ENCODE measurements around the gene TTC32.

TTC32 gene

DNA sequence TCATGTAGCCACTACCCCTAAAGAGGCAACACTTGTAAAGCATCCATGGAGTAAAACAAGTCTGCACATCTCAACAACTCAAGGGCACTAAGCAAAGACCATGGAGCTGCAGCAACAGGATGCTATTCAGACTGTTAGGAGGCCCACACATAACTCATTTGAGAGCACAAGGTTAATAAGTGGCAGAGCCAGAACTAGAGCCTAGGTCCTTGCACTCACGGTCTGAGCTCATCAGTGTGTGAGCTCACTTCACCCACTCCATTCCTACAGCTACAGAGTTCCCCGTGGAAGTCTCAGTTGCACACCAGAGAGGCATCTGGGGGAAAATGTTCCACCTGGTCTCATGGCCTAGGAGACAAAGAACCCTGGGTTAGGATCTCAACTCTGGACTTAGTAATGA, 35.0 kb downstream of the TTC32 start:
- TF ChIP-seq, protein P1, sequence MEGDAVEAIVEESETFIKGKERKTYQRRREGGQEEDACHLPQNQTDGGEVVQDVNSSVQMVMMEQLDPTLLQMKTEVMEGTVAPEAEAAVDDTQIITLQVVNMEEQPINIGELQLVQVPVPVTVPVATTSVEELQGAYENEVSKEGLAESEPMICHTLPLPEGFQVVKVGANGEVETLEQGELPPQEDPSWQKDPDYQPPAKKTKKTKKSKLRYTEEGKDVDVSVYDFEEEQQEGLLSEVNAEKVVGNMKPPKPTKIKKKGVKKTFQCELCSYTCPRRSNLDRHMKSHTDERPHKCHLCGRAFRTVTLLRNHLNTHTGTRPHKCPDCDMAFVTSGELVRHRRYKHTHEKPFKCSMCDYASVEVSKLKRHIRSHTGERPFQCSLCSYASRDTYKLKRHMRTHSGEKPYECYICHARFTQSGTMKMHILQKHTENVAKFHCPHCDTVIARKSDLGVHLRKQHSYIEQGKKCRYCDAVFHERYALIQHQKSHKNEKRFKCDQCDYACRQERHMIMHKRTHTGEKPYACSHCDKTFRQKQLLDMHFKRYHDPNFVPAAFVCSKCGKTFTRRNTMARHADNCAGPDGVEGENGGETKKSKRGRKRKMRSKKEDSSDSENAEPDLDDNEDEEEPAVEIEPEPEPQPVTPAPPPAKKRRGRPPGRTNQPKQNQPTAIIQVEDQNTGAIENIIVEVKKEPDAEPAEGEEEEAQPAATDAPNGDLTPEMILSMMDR (IDR thresholded peaks at IDR 0.05; ENCODE audit: borderline replicate concordance, insufficient read depth, low read depth, low read length): no peak
- no peak overlapping the region for H3K4me3 ChIP-seq (ENCODE audit: low read depth, low read length)

DNA sequence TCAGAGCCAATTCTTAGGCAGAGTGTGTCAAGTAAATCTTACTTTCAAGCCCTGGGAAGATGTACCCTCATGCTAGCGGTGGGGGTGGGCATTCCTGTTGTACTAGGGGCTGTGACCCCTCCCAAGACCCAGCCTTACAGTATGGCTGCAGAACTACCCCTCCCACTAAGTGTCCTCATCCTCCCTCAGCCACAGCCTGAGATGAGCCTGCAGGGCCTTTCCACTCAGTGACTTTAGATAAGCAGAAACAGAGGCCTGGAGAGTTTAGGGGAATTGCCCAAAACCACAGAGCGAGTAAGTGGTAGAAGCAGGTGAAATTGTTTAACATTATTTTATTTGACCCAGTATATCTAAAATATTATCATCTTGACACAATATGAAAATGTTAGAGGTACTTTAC, 36.6 kb downstream of the TTC32 start:
- H3K4me3 ChIP-seq (ENCODE audit: low read depth, low read length): no peak overlapping the region

DNA sequence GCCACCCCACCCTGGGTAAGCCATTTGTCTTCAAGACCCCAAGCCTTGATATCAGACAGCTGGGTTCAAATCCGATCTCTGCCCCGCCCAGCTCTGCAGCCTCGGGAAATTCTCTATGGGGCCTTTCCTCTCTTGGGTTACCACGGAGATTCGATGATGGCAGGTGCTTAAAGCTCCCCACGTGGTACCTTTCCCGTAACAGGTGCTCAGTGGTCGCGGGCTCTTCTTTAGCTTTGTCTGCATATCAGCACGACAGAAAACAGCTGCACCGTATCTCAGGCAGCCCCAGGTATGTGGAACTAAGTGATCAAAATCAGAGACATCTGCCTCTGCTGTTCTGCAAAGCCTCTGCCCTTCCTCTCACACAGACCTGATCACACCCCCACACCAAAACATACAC, 37.4 kb downstream of the TTC32 start:
- TF ChIP-seq, protein P1 (IDR thresholded peaks at IDR 0.05; ENCODE audit: borderline replicate concordance, insufficient read depth, low read depth, low read length): no peak
- no peak overlapping the region for H3K4me3 ChIP-seq (ENCODE audit: low read depth, low read length)

More for the DNA sequence above, 36.6 kb downstream of the TTC32 start:
- TF ChIP-seq, protein P1 (IDR thresholded peaks at IDR 0.05; ENCODE audit: borderline replicate concordance, insufficient read depth, low read depth, low read length): no peak

DNA sequence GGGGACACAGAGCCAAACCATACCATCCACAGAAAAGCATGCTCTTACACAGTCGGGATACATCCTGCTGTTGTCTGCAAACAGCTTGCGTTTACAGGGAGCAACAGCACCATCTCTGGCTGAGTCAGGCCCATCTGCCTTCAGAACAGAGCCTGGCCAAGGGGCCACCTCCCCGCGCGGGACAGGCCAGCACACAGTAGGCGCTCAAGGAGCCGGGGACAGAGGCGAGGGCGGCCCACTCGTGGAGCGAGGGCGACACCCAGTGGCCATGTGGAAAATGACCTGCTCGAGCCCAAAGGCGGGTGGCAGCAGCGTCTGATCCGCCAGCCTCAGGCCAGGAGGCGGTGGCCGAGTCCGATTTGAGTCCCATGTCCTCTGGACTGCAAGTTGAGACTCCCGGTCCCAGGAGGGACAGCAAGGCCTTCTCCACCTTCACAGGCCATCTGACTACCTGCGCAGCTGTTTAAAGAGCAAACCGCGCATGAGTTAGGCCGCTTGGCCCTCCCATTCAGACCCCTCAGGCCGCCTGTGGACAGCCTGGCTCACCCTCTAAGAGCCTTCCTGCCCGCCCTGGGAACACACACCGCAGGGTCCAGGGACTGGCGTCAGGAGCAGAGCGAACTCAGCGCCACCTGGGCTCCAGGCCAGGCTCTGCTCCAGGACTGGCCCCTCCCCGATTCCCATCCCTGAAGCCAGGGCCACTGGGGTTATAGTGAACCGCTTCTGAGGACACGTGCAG, 38.3 kb downstream of the TTC32 start:
- TF ChIP-seq, protein P1 (IDR thresholded peaks at IDR 0.05; ENCODE audit: borderline replicate concordance, insufficient read depth, low read depth, low read length): peak; percentile 96
- H3K4me3 ChIP-seq (ENCODE audit: low read depth, low read length): no peak overlapping the region

DNA sequence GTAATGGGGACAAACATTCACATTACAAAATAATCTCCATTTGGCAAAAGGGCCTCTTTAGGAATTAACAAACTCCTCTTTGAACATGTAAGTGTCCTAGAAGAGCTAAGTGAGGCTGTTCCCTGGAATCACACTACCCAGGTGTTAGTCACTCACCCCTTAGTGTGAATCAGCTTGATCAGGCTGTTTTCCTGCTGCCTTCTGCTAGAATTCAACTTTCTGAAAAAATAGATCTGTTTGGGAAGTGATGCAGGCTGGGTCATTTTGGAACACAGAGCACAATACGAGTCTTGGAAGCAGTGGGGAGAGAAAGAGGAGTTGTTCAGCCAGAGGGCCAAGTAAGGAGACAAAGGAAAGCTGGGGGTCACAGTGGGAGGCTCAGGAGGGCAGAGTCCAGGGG, 40.0 kb downstream of the TTC32 start:
- H3K4me3 ChIP-seq (ENCODE audit: low read depth, low read length): no peak overlapping the region
- TF ChIP-seq, protein P1 (IDR thresholded peaks at IDR 0.05; ENCODE audit: borderline replicate concordance, insufficient read depth, low read depth, low read length): no peak

DNA sequence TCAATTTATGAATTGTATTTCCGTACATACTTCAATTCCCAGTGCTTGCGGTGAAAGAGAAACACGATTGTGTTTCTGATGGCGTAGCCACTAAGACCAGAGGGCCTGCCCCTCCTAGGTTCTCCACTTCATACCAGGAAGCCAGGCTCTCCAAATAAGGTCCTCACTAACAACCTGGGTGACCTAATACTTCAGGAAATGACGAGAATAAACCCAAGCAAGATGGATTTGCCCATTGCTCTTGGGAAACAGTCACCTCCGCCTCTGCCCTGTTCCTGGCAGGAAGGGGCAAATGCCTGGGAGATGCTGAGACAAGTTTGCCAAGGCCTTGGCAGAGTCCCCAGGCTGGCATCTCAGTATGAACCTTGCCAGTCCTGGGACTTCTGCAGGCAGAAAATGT, 41.8 kb downstream of the TTC32 start:
- no peak overlapping the region for H3K4me3 ChIP-seq (ENCODE audit: low read depth, low read length)
- TF ChIP-seq, protein P1 (IDR thresholded peaks at IDR 0.05; ENCODE audit: borderline replicate concordance, insufficient read depth, low read depth, low read length): no peak

DNA sequence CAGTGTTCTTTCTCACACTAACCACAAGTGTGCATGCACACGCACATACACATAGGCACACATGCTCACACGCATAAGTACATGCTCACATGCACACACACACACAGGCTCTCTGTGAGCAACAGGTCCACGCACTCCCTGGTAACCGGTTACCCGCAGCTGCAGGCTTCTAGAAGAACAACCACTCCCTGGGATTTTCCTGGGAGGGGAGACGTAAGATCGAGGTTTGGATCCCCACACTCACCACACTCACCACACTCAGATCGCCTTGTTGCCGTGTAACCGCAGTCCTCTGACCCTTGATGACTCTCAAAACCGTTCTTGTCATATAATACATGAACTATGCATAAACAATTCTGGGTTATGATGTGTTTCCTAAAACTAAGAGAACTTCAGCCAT, 42.2 kb downstream of the TTC32 start:
- TF ChIP-seq, protein P1 (IDR thresholded peaks at IDR 0.05; ENCODE audit: borderline replicate concordance, insufficient read depth, low read depth, low read length): no peak
- H3K4me3 ChIP-seq (ENCODE audit: low read depth, low read length): no peak overlapping the region

All from GM12875 (cell line).